ENCODE data around the gene LYSMD1. TPM values are rescaled to one million over a fixed set of nuclear protein-coding genes. Genes with fewer than 3 reads are reported as not detected.

Gene LYSMD1, protein sequence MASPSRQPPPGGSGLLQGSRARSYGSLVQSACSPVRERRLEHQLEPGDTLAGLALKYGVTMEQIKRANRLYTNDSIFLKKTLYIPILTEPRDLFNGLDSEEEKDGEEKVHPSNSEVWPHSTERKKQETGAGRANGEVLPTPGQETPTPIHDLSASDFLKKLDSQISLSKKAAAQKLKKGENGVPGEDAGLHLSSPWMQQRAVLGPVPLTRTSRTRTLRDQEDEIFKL
- 6.6 and 6.7 TPM in 2 replicates for total RNA-seq

DNA sequence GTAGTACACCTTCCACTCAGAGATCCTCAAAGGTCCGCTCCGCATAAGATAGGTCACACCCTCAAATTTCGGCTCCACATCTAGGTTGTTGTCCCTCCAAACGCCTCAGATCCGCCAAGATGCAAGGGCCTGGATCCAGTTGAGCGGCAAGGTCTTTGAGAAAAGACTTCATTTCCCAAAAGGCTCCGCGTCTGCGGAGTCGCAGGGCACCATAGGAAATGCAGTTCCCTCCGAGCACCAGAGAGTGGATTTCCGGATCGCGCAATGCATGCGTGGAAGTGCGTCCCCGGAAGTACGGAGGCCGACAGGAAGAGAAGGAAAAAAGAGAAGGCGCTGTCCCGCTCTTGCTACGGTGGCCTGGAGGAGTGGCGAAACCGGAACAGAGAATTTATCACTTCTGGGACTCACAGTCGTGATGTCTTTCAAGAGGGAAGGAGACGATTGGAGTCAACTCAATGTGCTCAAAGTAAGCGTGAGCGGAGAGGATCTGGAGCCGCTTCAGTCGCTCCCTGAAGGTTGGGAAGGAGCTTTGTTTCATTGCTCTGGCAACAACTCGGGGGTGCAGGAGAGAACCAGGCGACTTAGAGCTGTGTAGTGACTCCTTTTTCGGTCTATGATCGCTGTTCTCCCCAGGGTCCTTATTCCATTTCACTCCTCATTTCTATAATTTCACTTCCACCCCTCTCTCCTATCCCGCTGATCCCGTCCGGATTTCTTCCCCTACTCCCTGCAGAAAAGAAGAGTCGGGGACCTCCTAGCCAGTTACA lies at the start of gene LYSMD1, which contains the start of gene SCNM1:
TSS of gene LYSMD1 (minus strand) at position 165 of the 767 bp plus-strand sequence. CDS start 644 bp downstream, outside the sequence.
TSS of gene SCNM1 (plus strand) at position 407 of the 767 bp plus-strand sequence. CDS start at position 416, 9 bp downstream.

DNA sequence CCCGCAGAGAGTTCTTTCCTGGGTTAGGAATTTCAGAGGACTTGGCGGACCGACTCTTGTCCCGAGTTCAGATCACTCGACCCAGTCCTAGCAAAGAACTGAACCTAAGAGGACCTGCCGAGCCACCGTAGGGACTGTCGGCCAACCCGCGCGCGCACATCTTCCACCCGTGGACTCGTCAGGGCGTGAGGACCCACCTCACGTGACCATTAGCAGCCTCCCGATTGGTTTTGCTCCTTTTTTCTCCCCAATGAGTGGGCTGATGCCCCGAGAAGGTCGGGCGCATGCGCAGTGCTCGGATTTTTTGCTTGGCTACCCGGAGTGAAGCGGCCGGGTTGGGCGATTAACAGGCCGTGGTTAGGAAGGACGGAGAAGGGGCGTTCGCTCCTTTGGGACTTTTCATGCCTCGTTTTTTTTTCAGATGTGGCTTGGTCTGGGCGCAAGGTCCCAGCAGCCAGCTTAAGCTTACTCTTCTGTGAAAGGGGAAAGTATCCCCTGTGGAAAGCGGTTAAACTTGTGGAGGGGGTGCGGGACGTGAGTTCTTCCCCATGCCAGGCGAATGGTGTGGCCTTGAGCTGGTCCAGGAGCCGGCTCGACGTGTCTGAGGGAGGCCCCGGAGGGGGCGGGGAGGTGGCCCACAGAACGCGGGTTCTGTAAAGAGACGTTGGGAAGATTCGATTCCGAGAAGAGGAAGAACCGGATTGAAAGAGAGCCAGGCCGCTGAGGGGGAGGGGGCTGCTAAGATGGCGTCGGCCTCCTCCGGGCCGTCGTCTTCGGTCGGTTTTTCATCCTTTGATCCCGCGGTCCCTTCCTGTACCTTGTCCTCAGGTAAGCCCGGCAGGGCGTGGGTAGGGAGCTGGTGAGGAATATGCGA lies 32.8 kb upstream of the LYSMD1 start, which contains the start of gene PIP5K1A:
TSS of gene PIP5K1A (plus strand) at position 299 of the 874 bp plus-strand sequence. CDS start at position 744, 445 bp downstream.

DNA sequence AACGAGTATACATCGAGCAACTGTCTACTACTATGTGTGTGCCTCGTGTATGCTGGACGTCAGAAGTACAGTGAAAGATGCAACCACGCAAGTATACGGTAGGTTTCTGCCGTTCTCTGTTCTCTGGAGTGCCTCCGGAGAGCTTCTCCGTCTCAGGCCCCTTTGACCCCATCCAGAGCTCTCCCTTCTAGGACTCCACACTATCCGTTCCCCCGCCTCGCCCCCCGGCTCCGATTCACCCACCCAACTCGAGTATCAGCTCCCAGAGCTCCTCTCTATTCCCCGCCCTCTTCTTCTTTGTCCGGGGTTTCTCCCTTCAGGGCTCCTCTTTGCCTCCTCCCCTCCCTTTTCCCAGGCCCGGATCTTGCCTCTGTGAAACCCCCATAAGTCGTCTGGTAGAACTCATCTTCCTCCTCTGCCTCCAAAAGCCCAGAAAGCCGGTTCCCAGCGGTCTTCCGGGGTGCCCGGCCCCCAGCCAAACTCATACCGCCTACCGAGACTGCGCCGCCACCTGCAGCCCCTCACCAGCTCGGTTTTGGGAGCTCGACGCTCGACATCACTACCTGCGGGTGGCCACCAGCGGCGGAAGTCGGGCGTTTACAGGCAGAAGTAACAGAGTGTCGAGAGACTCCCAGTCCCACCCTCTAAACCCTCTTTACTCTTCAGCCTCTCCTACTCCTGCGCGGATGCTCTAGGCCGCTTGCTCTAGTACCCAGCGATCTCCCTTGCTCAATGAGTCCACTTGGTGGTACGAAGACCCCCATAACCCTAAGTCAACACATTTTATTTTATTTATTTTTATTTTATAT lies 24.1 kb upstream of the LYSMD1 start, which contains the start of gene VPS72:
TSS of gene VPS72 (minus strand) at position 561 of the 809 bp plus-strand sequence. CDS start at position 485, 76 bp downstream.

DNA sequence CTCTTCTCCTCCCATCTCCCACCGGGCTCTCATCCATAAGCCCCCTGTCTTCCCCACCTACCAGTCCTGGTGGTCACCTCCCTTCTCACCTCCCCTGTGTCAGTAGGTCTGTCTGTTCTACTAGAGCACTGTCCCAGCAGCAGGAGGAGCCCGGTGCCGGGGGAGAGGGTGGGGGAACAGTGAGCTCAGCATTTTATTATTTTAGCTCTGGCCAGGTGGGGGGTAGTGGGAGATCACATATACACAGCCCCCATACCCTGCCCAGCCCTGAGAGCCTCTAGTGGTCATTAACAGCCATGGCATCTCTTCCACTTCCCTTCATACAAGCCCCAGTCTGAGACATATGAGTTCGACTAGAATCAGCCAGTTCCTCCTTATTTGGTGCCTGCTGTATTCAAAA lies 10.2 kb upstream of the LYSMD1 start, which contains the start of gene TMOD4:
TSS of gene TMOD4 (minus strand) at position 119 of the 400 bp plus-strand sequence. CDS start 1,106 bp downstream, outside the sequence.

DNA sequence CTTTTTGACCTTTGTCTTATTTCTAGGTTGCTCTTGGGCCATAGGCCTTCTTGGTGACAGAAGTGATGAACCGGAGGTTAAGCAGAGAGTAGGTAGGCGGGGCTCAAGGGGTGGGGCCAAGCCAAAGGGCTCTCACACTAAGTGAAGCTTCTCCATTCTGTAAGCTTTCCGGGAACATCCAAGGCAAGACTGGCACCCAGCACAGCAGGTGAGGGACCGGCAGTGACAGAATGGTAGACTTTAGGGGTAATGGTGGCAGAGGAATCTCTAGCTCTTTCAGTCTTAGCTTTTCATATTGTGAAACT lies 9.2 kb downstream of the LYSMD1 start, which contains the start of gene TNFAIP8L2:
TSS of gene TNFAIP8L2 (plus strand) at position 135 of the 305 bp plus-strand sequence. CDS start 2,049 bp downstream, outside the sequence.

DNA sequence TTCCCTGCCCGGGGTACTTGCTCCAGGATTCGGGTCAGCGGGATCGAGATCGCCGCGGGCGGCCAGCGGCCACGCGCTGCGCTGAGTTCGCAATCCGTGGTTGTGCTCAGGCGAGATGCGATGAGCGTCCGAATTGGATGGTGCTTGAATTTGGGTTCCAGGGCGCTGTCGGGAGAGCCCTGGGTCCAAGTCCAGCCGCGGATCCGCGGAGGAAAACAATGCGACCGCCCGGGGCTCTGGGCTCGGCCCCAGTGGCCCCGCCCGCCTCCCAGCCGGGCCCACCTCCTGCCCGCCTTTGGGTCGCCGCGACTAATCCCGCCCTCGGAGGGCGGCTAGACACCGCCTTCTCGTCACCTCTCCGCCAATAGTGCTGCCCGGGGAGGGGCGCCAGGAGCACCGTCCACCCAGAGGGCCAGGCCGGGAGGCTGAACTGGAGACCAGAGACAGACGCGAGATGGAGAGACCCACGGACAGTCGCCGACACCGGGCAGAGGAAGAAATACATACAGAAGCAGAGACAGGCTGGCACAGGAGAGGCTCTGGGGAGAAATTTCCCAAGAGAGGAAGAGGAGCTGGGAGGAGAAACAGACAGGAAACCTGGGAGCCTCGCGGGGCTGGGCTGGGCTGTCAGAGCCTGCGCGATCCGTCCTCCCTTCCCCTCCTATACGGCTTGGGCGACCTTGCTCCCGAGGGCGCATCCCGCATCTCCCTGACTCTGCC lies 19.1 kb downstream of the LYSMD1 start, which contains the start of gene SEMA6C:
TSS of gene SEMA6C (minus strand) at position 220 of the 720 bp plus-strand sequence. CDS start 4,010 bp downstream, outside the sequence.

Other genes with a start within 250 kb of the LYSMD1 start
- 27.1 and 32.0 TPM in 2 replicates for gene SETDB1, start 239.5 kb downstream of the LYSMD1 start, total RNA-seq
- 174 and 190 TPM in 2 replicates for gene CERS2, start 191.1 kb downstream of the LYSMD1 start, total RNA-seq
- 0.20 TPM in 1 of 2 replicates, not detected in the other for gene ANXA9, start 183.6 kb downstream of the LYSMD1 start, total RNA-seq
- 10.8 and 21.2 TPM in 2 replicates for gene MINDY1, start 159.0 kb downstream of the LYSMD1 start, total RNA-seq
- gene PRUNE1, start 157.5 kb downstream of the LYSMD1 start, total RNA-seq = 8.3 and 9.1 TPM in 2 replicates
- gene BNIPL, start 129.3 kb downstream of the LYSMD1 start, total RNA-seq = 0.26 TPM in 2 replicates
- gene C1orf56, start 118.2 kb downstream of the LYSMD1 start, total RNA-seq = 2.5 and 2.7 TPM in 2 replicates
- gene CDC42SE1, start 106.3 kb downstream of the LYSMD1 start, total RNA-seq = 39.7 and 50.0 TPM in 2 replicates
- 4.5 and 8.2 TPM in 2 replicates for gene MLLT11, start 105.5 kb downstream of the LYSMD1 start, total RNA-seq
- gene GABPB2, start 95.1 kb downstream of the LYSMD1 start, total RNA-seq = 19.0 and 26.9 TPM in 2 replicates
- gene SEMA6C, start 19.3 kb downstream of the LYSMD1 start, total RNA-seq = 2.0 and 2.2 TPM in 2 replicates
- gene TNFAIP8L2, start 9.3 kb downstream of the LYSMD1 start, total RNA-seq = not detected in 2 replicates
- gene SCNM1, start 242 bp upstream of the LYSMD1 start, total RNA-seq = 25.0 and 27.6 TPM in 2 replicates
- gene TMOD4, start 10.1 kb upstream of the LYSMD1 start, total RNA-seq = not detected in 2 replicates
- 27.1 and 27.8 TPM in 2 replicates for gene VPS72, start 24.3 kb upstream of the LYSMD1 start, total RNA-seq
- 66.9 and 68.2 TPM in 2 replicates for gene PIP5K1A, start 32.6 kb upstream of the LYSMD1 start, total RNA-seq
- 164 and 174 TPM in 2 replicates for gene PSMD4, start 88.8 kb upstream of the LYSMD1 start, total RNA-seq
- 11.2 and 12.5 TPM in 2 replicates for gene ZNF687, start 116.4 kb upstream of the LYSMD1 start, total RNA-seq
- gene PI4KB, start 161.5 kb upstream of the LYSMD1 start, total RNA-seq = 49.5 and 56.3 TPM in 2 replicates
- gene RFX5, start 181.3 kb upstream of the LYSMD1 start, total RNA-seq = 29.0 and 31.7 TPM in 2 replicates
- gene SELENBP1, start 206.8 kb upstream of the LYSMD1 start, total RNA-seq = 27.1 and 59.5 TPM in 2 replicates
- gene PSMB4, start 233.7 kb upstream of the LYSMD1 start, total RNA-seq = 233 and 243 TPM in 2 replicates

All from smooth muscle cell of the pulmonary artery (primary cell).